Skeletal muscle cell (primary cell): ENCODE results near the gene ASNSD1.

ENCODE experiments used
- DNase-seq: peaks from one replicate; pipeline ENCODE4 v3.0.0-alpha.2; 2010; ENCODE audit warnings: low read depth
- H3K4me3 ChIP-seq: 2 replicates; pipeline ENCODE4 v1.5.1; 2011; ENCODE audit warnings: low read depth, mild to moderate bottlenecking, control low read depth, low read length, moderate library complexity

Gene ASNSD1

DNA sequence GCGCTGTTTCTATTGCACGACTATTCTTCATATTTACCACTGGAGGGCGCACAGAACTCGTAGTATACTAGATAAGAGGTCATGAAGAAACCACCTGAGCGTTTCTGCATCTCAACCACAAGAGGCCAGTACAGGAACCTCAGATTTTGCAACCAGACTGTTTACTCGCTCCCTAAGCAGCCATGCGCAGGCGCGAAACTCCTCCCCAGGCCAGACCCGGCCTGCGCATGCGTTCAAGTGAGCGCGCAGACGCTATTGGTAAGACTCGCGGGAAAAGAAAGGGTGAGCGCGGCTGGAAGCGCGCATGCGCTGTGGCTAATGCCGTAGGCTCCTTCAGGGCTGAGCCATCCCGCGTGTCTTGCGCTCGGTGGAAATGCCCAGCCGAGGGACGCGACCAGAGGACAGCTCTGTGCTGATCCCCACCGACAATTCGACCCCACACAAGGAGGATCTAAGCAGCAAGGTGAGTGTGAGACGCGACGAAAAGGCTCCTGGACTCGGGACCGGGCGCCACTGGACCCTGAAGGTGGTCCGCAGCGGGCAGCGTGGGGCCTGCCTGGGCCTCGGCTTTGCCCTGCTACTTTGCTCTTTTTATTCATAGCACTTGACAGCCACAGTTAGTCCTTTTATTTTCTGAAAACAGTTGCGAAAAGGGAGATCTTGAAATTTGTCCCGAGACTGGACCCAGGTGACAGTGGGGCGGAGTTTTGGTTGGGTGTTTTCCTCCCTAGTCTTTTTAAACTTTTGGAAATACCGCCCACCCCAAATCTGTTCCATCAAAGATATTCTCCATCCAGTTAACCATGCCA lies at the start of gene ASNSD1:
Gene ASNSD1 (plus strand): TSS at position 312 of the 809 bp plus-strand sequence. CDS start 4,674 bp downstream, outside the sequence.
- peak; percentile 98 for DNase-seq
- H3K4me3 ChIP-seq, result peak within 1 kb of the TSS; percentile 99

DNA sequence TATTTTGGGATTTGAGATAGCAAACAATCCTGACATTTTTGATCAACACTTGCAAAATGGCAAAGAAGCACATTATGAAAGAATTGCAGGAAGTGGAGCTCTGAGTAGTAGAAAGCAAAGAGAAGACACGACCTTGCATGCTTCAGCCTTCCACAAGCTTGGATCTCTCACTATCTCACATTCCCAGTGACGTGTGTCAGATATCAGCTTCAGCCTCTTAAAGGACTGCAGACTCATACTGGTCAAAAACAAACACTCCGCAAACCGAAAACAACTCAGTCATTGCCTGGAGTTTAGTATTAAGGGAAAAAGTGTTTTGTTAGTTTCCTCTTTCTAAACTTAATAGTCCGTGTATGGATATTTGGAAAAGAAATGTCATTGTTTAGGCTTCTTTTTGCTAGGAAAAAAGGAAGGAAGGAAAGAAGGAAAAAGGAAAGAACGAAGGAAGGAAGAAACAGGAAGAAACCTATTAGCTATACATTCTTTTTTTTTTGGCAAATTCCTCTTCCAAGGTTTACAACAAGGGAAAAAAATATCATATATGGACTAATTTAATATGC lies 48.1 kb upstream of the ASNSD1 start:
- no peak overlapping the region for H3K4me3 ChIP-seq
- DNase-seq, result peak; percentile 72

DNA sequence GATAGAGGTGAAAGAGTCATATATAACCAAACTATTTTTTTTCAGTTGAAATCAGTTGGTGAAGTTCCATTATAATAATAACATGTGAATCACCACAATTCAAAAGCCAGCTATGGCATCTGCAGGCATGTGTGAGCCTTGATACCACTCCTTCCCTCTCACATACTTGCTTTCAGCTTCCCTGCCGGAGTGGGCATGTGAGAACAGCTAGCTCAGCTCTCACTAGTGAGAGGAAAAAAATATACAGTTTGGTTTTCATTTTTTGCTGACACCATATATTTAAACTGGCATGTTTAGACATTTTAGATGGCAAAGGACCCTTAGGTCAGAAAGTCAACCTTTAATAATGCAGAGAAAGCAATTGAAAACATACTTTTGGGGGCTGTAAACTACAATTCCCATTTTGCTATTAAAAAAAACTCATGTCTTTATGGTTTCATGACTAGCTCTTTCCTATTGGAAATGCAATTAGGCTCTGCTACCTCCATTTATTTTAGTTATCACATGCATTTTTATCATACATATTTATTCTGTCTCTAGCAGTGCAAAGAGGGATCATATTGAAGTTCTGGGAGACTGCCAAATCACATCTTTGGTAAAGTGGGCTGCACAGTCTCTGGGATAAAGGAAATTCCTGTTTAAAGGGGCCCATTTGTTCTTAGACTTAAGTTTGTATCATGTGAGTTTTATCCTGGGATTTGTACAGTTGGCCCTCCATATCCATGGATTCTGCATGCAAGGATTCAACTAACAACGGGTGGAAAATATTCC lies 47.4 kb upstream of the ASNSD1 start:
- DNase-seq, result no peak

DNA sequence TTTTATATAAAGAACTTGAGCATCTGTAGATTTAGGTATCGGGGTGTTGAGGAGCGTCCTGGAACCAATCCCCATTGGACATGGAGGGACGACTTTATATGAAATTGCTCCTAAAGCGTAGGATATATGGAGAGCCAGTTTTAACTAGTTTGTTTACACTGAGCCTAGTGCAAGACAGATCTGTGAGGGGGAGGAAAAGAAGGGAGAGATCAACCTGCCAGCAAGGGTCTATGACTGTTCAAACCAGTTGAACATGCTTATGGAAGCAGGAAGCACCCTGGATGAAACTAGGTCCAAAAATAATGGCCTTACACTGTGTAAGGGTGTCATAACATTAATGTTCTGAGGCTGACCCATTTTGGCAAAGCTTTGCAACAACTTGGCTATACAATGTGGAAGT lies 46.7 kb upstream of the ASNSD1 start:
- no peak overlapping the region for H3K4me3 ChIP-seq
- no peak for DNase-seq

More for the DNA sequence above, 47.4 kb upstream of the ASNSD1 start:
- no peak overlapping the region for H3K4me3 ChIP-seq

DNA sequence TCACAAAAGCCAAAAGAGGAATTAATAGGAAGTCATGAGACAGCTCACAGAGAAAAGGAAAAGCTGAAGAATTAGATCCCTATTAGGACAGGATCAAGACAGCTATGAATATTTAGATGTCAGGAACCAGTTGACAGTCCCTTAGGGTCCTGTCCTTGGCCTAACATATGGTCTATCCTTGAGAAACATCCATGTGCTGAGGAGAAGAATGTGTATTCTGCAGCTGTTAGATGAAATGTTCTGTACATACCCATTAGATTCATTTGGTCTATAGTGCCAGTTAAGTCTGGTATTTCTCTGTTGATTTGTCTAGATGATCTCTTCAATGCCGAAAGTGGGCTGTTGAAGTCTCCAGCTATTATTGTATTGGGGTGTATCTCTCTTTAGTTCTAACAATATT lies 43.1 kb upstream of the ASNSD1 start:
- no peak for DNase-seq
- H3K4me3 ChIP-seq, result no peak overlapping the region

DNA sequence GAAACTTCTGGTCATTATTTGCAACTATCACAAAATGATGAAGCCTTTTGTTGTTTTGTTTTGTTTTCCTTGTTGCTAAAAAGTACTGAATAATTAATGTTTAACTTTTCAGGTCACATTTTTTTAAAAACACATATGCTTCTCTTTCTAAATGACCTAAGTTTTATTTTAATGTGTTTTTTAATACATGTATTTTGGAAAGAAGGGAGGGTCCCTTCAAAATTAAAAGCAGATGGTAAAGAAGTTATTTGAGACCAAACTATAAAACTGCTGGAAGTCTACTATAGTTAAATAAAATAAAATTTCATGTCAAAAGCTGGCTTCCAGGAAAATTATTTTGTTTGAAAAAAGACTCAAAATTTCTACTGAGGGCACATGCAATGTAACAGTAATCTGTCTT lies 39.5 kb upstream of the ASNSD1 start:
- DNase-seq, result no peak
- H3K4me3 ChIP-seq, result no peak overlapping the region

DNA sequence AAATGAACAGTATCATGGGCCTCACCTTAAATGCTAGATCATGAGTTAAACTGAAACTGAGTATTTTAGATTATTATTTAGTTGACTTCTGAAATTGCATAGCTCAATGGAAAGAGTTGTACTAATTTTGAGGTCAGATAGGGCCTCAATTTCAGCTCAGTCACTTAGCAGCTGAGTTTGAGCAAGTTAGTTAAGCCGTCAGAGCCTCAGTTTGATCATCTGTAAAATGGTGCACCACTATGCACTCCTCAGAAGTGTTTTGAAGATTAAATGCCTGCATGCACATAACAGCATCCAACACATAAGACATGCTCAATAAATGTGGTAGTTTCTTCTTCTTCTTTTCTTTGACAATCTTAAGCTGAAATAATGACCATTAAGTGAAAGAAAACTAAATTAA lies 38.2 kb upstream of the ASNSD1 start:
- H3K4me3 ChIP-seq, result no peak overlapping the region

DNA sequence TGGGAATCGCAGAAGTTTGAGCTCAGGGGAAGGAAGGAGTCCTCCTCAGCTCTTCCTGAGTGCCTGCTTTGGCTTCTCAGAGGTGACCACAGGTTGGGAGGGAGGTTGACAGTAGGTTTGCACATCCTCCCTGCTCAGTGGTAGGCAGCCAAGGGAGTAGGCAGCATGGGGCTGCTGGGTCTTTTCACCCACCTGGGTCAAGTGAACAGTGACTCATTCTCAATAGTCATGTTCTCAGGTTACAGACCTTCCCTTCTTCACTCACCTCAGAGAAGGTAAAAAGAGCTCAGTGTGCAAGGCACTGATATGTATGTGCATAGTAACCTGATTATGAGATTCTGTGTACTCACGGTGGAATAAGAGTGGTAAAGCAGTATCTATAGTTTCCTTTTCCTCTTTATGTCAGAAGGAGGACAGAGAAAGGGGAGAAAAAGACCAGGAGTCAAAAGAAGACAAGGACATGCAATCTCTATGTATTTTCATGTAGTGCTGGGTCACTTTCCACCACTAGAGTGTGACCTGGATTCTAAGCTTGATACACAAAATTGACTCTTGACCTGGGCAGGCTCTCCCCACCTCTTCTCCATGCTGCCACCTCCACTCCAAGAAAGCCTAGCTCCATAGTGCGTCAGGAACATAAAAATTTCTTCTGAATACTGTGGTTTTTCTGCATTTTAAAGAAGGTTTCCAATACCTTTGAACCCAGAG lies 36.5 kb upstream of the ASNSD1 start:
- no peak for DNase-seq
- no peak overlapping the region for H3K4me3 ChIP-seq

More for the DNA sequence above, 38.2 kb upstream of the ASNSD1 start:
- DNase-seq, result no peak

DNA sequence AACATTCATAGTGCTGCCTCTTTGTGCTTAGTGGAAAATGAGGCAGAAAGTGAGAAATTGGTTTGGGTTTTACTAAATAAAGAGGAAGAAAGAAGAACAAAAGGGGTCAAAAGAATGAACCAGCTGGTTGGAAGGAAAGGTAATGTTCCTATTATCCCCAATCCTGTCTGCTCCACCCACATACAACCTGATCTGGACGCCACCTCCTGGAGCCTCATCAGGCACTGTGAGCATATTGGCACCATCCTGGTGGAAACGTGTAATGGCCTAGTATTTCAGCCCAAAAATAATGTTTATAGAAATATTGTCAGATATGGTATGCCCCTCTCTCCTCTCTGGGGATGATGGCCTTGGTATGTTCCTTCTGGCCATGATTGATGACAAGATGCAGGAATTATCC lies 35.6 kb upstream of the ASNSD1 start:
- no peak for DNase-seq
- H3K4me3 ChIP-seq, result no peak overlapping the region

DNA sequence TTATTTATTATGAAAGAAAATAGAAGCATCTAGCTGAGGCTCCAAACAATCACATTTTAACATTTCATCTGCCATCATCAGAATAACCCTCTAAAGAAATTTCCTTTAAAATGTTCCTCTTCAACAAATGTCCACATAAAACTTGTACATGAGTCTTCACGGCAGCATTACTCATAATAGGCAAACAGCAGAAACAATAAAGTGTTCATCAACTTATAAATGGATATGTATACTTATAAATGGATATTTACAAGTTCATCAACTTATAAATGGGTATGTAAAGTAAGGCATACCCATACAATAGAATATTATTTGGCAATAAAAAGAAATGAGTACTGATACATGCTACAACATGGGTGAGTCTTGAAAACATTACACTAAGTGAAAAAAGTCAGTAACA lies 33.5 kb upstream of the ASNSD1 start:
- no peak overlapping the region for H3K4me3 ChIP-seq
- DNase-seq, result no peak

DNA sequence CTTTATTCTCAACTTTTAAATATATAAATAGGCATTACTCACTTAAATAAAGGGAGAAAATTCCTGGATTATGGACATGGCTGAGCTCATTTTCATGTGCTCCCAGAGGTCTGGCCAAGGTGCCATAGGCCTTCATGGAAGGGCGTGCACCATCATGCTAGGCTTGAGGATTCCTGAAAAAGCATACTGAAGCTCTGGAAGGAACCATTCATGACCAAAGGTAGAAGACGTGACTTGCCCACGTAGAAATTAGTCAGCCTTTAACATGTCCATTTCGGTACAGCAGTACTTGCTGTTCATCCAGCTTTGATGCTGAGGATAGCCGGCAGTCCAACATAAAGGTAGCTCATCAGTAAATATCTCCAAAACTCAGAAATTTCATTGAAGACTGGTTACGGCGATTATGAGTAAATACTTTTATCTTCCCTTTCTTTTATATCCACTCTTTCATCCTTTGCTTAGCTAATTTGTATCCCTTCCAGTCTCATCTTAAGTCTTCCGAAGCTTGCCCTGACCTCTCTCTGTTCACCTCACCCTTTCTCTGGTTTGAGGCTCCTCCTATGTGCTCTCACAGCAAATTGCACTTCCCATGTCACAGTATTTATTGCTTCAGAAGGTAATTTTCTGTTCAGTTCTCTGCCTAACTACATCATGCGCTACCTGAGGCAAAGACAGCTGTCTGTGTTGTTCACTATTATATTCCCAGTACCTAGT lies 32.3 kb upstream of the ASNSD1 start:
- H3K4me3 ChIP-seq, result no peak overlapping the region
- no peak for DNase-seq

DNA sequence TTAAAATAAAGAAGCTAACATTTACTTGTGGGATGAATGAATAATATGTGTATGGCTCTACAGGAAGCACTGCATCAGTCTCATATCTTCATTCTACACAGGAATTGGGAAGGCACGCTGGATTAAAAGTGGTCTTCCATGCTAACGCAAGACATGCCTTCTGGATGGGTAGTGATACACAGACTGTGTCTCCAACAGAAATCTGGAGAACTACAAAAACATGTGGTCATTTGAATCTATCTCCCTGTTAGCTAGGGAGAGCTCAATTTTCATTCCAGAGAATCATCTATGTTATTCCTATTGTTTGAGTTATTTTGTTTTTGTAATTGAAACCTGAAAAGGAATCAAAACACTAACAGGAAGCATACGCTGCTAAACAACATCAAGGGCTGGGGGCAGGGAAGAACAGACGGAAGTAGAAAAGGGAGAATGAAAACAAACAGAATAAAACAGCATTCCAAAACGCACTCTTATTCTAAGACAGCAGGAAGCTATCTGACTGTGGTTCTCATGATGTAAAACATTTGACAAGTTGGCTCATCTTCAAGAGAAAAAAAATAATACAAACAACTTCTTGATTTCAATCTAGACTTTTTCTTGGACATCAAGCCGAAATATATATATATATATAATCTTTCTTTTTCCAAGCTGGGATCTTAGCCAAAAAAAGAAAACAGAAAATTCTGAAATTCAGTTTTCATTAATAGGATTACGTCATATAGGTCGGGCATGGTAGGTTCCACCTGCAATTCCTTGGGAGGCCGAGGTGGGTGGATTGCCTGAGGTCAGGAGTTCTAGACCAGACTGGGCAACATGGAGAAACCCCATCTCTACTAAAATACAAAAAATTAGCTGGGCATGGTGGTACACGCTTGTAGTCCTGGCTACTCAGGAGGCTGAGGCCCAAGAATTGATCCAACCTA lies 31.5 kb upstream of the ASNSD1 start:
- no peak overlapping the region for H3K4me3 ChIP-seq

DNA sequence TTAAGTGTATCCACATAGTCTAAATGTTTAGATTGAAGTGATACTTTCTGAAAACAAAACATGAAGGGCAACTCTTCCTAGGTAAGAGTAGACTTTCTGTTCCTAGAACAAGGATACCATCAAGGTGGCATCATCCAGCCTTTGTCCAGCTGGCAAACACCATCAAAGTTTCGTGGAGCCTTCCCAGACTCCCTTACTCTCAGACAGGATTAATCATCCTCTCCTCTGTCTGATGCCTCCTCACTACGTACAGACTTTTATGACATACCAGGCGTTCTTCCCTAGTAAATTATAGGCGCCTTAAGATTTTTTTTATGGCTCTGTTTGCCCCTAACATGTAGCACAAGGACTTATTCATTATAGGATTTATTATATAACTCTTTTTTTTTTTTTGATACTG lies 29.4 kb upstream of the ASNSD1 start:
- DNase-seq, result no peak
- H3K4me3 ChIP-seq, result no peak overlapping the region

More for the DNA sequence above, 31.5 kb upstream of the ASNSD1 start:
- DNase-seq, result no peak

DNA sequence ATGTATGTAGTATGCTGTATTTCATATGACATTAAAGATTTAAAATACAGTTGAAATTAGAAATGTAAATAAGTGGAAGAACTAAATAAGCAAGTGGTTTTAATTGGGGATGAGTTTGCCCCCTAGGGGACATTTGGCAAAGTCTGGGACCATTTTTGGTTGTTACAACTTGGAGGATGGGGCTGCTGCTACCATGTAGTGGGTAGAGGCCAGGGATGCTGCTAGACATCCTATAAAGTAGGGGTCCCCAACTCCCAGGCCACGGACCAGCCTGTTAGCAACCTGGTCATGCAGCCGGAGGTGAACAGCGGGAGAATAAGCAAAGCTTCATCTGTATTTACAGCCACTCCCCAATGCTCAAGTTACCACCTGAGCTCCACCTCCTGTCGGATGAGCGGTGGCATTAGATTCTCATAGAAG lies 27.9 kb upstream of the ASNSD1 start:
- H3K4me3 ChIP-seq, result no peak overlapping the region
- no peak for DNase-seq

DNA sequence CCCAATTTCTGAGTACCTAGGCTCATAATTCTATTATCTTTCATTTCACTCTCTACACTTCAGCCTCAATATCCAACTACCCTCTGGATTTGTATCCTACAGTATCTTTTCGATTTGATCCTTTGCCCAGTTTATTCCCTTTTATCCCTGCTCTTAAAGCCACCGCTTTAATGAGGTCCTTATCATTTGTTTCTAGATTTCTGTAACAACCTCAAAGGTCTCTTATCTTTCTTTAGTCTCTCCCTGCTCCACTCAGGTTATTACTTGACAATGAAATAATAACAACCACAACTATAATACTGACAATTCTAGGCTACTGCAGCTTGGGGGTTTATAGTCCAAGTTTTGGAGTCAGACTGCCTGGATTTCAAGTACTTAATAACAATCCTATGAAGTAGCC lies 25.9 kb upstream of the ASNSD1 start:
- no peak for DNase-seq
- H3K4me3 ChIP-seq, result no peak overlapping the region

DNA sequence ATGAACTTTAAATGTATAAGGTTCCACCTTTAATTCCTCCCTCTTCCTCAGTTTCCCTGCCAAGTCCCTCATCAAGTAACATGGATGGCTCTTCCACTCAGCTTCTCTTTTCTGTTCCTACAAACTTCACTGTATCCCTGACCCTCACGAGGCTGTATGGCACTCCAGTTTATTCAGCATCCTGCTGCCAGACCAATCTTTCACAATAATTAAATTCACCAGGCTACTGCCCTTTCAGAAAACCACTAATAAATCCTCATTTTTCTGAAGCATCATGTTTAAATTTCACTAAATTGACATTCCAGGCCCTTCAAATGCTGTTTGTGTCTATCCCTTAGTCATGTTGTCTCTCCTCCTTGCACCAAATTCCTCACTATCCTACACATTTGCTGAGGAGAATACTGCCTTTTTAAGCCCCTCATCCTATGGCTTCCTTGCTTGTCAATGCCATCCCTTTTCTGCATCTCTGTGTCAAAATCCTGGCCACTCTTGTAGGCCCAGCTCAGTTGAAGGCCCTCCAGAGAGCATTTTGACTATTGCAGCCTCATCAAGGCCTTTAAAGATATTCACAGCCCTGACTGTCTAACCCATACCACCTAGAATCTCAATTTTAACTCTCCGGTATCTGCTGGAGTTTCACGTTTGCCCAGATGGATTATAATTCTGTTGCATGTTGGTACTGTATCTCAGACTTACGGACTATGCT lies 22.8 kb upstream of the ASNSD1 start:
- no peak for DNase-seq
- no peak overlapping the region for H3K4me3 ChIP-seq

DNA sequence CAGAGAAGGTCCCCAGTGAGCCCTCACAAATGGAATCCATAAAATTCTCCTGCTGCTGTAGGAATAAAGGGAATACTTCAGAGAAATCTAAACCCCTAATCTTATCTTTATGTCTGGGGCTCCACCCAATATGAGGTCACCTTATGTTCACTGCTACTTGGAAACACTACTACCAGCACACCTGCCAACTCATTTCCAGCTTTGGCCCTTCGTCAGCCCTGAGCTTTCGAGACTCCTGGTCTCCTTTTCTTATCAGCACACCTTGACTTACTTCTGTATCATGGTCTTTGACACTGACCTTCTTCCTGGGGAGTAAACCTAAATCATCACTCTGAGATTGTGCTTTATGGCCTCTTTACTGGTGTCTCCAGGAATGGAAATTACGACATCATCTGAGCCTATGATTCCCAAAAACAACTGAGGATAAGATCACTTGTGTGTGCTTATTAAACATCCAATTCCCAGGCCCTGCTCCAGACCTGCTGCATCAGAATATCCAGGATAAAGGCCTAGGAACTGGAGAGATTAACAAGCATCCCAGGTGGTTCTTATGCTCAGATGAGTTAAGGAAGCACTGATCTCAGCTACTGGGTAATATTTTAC lies 22.2 kb upstream of the ASNSD1 start:
- DNase-seq, result no peak
- H3K4me3 ChIP-seq, result no peak overlapping the region
